GM21423 (cell line): ENCODE results near the gene PDC.
A peak's percentile ranks its signal among the peaks of the same experiment; 100 is the strongest.

Source experiments
- ATAC-seq: cut with Tn5 transposase; IDR thresholded peaks from one replicate; pipeline ENCODE4 v1.9.1; 2021; ENCODE audit warnings: mild to moderate bottlenecking, moderate library complexity; ENCODE audit not compliant: unreplicated experiment

PDC gene

DNA sequence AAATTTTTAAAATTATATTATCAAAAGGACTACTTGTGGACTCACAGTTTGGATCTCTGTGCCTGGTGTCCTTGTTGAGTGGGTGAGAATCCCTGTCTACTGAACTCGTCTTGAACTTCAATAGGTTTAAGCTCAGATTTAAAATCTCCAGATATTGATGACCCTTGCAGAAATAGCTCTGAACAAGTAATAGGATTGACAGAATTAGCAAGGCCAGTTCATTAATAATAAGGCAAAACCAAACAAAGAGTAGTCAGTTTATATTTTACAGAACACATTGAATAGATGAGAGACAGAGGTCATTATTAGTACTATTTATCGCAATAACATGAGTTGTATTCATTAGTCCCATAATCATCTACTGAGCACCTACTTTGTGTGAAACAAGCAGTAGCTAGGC is at the start of gene PDC:
PDC (minus strand) TSS at position 101 of the 400 bp plus-strand sequence. CDS start 11,655 bp downstream, outside the sequence.
- ATAC-seq, result no peak

DNA sequence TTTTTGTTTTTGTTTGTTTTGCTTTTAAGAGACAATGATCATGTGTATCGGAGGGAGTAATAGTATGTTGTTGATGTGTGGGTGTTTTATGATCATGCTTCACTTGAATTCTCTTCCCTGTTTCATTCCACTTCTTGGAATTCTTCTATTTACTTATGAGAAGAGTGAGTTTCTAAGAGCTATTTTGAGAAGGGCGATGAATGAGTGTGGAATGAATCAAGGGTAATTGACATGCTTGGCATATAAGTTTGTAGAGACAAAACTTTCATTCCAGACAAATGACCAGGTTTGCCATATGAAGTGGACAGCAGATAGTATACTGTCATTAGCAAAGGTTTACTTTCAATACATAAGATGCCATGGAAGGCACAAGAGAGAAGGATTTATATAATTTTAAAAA is 42.3 kb upstream of the PDC start:
- no peak for ATAC-seq

DNA sequence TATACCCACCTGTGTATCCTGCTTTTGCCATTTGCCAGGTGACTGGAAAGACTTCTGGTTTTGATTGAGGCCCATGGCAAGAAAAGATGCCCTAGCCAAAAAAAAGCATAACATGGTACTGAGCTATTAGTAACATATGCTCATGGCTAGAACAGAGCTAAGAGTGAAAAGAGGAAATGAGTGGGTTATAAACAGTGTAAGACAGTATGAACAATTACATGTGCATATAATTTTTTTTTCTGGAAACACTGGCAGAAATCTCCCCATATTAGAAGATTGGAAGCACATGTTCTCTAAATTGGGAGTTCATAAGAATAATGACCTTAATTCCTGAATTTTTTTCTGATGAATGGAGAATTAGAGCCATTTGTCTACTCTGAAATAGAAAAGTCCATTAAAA is 41.2 kb upstream of the PDC start:
- no peak for ATAC-seq

DNA sequence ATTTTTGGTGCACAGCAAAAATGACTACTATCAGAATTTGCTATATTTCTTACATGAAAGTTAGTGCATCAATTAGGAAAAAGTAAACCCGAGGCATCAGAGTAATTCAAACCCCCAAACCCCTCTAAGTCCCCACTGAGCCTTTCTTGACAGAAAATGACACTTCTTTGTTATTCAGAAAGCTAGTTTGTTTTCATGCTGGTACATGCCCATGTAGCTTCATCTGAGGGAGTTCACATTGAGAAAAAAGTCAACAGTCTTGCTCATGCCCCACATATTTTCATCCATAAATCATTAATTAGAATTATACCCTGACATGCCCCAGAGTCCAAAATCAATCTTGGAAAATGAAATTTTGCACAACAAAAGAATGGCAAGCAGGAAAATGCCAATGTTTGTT is 39.9 kb upstream of the PDC start:
- ATAC-seq, result no peak

DNA sequence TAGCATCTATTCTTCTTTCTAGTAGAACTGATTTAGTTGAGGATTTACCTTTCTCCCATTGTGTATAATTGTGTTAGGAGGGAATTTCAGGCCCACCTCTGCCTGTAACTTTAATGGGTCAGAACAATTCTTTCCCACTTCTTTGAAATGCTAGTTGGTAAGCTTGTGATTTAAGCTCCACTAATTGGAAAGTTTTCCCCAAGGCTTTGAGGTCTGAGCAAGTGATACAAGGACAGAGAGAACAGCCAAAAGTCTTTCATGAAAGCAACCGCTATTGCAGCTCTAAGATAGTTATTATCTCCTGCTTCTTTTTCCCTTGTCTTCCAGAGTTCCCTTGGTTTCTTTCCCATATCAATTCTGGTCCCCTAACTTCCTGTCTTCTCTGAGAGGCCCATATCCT is 38.7 kb upstream of the PDC start:
- no peak for ATAC-seq

DNA sequence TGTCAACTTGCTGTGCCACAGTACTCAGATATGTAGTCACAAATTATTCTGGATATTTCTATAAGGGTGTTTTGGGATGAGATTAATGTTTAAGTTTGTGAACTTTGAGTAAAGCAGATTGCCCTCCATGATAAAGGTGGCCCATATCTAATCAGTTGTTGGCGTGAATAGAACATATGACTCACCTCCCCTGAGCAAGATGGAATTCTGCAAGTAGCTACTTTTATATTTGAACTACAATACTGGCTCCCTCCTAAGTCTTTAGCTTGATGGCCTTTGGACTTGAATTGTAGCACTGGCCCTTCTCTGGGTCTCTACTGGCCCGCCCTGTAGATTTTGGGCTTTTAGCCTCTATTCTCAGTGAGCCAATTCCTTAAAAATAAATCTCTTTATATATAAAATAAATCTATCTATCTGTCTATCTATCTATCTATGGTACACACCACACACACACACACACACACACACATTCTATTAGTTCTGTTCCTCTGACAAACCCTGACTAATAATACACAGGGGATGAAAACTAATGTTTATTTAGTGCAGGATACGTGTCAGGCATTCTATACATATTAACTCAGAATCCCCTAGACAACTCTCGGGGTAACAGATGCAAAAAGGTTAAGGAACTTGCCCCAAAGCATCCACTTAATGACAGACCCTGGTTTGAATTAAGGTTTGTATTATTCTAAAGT is 37.9 kb upstream of the PDC start:
- no peak for ATAC-seq

DNA sequence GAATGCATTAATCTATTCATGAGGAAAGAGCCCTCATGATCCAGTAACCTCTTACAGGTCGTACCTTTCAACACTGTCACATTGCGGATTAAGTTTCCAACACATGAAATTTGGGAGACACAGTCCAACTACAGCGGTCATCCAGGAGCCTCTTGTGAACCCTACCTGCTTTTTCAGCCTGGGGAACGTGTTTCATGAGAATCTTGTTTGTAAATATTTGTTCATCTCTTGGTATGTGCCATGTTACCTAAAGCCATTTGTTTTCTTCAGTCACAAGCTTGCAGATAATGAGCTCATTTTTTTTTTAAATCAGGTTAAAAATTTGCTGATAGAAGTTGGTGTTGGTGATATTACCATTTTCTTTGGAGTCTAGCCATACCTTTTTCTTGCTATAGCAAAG is 37.2 kb upstream of the PDC start:
- ATAC-seq, result no peak

DNA sequence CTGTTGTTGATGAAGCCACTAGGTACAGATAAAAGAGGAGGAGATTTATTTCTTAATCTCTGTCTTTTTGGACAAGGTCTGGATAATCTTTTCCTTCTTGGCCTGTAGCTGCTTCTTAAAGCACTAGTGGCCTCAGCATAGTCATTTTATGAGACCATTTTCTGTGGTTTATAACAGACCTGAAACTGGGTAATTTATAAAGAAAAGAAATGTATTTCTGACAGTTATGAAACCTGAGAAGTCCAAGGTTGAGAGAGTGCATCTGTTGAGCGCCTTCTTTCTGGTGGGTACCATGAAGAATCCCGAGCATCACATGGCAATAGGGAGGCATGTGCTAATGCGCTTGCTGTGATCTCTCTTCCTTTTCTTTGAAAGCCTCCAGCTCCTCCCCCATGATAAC is 36.7 kb upstream of the PDC start:
- no peak for ATAC-seq

DNA sequence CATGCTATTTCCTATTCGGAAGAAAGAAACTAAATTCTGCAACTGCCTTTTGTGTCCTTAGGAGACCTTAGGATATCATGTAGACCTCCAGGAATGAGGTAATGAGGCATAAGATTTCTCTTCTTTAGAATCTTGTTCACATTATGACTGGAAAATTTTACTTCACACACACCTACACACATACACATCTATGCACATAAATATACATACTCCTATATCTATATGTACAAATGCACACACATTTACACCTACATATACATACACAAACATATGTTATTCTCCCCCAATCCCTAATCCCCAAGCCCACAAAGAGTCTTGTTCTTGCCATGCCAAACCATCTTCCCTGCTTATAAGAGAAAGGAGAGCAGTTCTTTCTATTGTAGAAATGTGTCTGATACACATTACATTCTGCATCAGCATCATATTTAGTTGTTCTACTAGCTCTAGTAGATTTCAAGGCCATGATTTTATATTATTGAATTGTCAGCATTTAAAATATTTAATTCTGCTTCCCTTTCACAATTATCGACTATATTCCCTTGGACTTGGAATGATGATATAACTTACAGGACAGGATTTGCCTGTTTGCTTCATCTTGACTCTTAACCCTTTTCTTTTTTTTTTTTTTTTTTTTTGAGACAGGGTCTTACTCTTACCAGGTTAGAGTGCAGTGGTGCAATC is 35.4 kb upstream of the PDC start:
- no peak for ATAC-seq

DNA sequence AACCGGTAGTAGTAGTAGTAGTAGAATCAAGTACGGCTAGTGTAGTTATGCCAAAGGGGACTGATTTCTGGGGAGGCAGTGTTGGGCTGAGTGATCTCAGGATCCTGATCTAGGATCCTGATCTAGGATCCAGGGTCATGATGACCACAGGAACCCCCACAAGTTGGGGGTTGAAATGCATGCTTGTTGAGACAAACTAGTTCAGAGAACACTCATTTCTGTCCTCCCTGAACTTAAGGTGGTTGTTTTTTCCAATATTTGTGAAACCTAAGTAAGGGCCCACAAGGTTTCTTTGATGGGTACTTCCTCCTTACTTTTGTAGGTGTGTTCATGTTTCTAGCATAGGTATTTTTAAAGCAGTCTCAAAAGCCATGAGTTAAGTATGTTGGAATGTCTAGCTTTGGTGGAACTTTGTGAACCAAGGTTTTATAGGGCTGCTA is 33.9 kb upstream of the PDC start:
- no peak for ATAC-seq

DNA sequence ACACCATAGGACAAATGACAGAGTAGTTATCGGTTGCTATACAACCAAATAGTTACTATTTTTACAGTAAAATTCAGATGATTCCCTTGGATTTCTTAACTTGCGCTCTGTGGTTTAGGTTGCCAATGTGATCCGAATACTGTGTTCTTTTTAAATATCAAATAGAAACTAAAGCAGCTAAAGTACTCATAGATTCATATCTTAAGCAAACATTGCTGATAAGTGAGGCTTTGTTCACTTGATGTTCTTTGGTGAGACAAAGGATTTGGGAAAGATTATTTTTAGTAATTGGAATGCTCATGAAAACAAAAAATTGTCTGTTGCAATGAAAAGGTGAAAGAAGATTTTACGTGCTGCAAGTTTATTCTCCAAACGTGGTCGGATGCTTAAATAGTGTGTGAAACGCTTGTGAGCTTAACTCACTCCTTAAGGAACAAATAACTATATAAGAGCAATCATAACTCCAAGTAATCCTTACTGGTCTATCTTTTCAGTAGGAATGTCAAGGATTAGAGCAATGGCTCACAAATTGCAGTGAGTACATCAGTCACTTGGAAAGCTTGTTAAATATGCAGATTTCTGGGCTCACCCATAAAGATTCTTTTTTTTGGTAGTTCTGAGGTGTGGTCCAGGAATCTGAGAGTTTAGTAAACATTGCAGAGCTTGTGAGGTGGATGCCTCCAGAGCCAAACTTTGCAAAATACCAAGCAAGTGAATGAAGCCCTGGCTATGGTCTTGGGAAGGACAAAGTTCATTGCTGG is 31.8 kb upstream of the PDC start:
- no peak for ATAC-seq

DNA sequence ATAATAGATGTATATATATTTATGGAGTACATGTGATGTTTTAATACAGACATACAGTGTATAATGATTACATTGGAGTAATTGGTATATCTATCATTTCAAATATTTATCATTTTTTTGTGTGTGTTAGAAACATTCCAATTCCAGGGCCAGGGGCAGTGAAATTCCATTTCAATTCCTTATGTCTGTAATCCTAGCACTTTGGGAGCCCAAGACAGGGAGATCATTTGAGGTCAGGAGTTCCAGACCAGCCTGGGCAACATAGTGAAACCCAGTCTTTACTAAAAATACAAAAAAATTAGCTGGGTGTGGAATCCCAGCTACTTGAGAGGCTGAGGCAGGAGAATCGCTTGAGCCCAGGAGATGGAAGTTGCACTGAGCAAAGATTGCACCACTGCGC is 30.4 kb upstream of the PDC start:
- no peak for ATAC-seq

DNA sequence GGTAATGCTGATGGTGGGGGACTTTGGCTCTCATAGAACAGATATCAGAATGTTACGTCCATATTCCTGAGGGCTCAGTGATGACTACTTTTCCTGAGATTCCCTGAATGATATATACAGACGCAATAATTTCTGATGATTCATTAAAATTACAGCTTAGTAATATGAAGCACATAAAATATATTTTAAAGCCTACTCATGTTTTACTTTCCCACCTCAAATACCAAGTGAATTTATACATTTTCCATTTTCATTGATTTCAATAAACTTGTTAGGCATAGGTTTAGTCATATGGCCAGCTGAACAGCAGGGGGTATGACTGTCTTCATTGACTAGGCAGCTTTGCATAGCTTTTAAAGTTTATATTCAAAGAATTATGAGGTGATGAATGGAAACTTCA is 26.2 kb upstream of the PDC start:
- ATAC-seq, result no peak

DNA sequence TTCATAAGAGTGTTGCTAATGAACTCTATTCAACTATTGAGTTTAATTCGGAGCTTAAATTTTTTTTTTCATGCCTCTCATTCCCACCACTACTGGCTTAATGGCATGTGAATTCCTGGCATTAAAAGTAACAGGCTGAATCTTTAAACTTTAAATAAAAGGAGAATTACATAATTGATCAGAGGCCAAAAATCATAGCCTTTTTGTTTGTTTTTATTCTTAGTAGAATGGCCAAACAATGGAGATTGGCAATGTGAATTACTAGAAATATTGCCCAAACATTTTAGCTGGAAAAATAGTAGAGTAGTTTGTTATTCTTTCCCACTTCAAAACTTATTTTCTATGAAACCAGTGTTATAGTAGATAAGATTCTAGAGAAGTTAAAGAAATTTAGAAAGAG is 25.1 kb upstream of the PDC start:
- no peak for ATAC-seq

DNA sequence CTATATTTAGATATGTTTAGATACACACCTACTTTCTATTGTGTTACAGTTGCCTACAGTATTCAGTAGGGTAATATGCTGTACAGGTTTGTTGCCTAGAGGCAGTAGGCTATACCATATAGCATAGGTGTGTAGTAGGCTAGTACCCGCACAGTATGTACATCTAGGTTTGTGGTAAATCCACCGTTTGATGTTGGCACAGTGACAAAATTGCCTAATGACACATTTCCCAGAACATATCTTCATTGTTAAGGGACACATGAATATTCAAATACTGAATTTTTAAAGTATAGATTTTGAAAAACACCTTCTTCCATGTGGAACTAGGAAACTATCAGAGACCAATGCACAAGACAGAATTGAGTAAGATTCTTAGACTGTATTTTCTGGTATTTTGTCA is 22.6 kb upstream of the PDC start:
- ATAC-seq, result no peak

DNA sequence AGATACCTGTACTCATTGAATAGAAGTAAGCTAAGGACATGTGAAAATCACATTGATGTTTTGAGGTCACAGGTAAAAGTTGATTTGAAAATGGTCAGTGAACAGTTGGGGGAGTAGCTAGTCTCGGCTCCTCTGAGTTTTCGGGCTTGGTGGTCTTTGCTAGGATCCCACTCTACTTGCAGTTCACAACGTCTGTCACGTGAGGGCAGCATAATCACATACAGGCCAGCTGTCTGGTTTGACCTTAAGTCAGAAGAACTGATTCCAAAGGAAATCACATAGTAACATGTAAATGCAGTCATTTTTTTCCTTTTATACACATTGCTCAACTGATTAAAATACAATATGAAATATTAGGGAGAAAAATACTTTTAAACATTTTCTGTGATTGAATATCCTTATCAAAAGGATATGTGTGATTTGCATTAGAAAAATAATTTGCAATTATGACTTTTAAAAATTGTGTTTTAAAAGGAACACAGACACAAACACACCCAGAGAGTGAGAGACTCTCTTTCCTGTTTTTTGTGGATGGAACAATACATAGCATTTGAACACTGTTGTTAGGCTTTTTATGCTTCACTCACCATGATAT is 21.8 kb upstream of the PDC start:
- peak; percentile 68 for ATAC-seq

DNA sequence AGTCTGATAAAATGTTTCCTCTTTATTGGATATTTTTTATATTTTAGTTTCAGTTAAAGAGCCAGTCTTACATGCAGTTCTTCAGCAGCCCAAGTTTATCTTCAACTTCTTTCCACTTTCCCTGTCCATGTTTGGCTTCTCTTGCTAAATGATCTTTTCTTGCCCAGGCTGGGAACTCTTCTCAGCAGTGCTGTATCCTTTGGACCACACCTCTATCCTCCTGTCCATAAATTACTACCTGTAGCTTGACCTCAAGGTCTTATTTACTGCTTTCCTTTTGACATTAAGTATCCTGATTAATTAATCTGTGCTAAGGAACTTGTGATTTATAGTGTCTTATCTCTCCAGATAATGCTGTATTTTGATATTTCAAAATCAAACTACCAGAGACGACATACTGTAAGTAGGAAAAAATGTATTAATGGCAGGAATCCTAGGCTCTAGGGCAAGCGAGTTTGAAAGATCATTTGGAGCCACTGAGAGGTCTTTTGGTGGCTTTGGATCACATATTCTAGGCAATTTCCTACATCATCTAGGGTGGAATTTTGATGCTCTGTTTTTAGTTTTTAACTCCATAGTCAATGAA is 20.5 kb upstream of the PDC start:
- ATAC-seq, result no peak

DNA sequence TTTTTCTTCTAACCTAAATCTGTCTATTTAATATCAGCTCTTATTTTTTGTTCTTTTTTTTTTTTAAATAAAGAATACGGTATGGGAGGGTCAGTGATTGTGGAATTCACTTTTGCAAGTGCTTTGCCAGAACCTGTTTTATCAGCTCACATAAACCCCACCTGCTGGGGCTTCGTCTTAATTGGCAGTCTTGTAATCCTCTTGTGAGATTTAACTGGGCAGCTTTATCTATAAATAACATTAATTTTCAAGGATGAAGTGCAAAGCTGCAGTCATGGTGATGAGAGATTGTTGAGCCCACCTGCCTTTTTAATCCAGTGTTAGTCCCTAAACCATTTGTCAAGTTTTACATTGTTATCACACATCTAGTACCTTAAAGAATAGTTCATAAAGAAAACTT is 18.2 kb upstream of the PDC start:
- no peak for ATAC-seq

DNA sequence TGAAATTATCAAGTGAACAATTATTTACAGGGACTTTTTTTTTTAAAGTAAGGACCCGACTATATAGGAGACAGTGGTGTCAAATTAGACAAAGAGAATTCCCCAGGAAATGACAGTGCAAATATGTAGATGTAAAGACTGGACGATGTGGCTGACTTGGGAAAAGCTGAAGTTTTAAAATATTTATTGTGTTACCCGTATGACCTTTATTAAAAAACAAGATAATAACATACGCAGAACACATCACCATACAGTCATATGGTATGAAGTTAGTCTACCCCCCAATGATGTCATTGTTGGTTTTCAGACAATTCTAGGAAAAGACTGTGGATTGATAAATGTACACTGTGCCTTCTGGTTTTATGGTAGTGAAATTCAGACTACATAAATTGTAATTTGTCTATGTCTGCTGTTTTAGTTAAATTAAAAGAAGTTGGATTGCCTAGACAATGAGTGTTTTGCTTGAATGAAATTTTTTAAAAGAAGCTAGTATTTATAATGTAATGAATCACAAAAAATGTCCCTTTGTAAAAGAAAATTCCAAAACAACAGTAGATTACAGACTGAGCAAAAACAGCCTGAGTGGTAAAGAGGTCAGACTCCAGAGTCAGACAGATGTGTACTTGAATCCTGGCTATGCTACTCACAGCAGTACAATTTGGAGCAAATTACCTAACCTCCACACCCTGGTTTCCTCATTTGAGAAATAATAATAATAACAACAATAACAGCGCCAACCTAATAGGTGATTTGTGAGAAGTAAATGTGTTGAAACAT is 15.5 kb upstream of the PDC start:
- ATAC-seq, result no peak

DNA sequence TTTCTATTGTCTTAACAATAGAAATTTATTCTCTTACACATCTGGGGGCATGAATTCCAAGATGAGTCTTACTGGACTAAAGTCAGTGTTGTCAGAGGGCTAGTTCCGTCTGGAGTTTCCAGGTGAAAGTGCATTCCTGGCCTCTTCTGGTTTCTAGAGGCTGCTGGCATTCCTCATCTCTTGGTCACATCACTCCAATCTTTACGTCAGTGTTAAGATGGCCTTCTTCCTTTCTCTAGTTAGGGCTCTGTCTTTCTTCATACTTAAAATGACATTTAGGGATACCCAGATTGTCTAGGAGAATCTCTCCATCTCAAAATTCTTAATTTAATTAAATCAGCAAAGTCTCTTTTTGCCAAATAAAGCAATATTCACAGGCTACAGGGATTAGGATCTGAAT is 13.3 kb upstream of the PDC start:
- ATAC-seq, result no peak

DNA sequence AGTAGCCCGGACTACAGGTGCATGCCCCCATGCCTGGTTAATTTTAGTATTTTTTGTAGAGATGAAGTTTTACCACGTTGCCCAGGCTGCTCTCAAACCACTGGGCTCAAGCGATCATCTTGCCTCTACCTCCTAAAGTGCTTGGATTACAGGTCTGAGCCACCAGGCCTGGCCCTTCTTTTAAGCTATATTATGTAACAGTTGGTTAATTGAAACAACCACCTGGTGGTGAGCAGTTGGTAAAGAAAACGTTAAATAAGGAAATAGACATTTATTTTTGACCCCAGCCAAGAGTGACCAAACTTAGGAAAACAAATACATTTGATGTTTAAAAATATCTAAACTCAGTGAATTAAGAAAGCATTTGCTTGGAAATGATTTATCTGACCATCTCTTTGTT is 12.1 kb upstream of the PDC start:
- ATAC-seq, result no peak
